Subcutaneous adipose tissue (tissue), 4 donors: ENCODE measurements around the gene CXCL5. TPM values are rescaled to one million over a fixed set of nuclear protein-coding genes. Genes with fewer than 3 reads are reported as not detected.

Experiments
- total RNA-seq, 4 donors: library from RNA; depleted of rRNA; stranded (reverse); fragments of >200 nt; gene quantifications; one replicate each; pipeline ENCODE4 v1.1.0, GENCODE V29; 2016
- TF ChIP-seq, protein P1 (sequence below): fragments of 450-650 bp; IDR thresholded peaks from one replicate; pipeline ENCODE4 v1.5.1; 2016; ENCODE audit warnings: low read depth, mild to moderate bottlenecking, control low read depth, antibody characterized with exemption, moderate library complexity

Gene CXCL5
- total RNA-seq, 4 donors from 2014 or later: 1.4 TPM; not detected in 3

DNA sequence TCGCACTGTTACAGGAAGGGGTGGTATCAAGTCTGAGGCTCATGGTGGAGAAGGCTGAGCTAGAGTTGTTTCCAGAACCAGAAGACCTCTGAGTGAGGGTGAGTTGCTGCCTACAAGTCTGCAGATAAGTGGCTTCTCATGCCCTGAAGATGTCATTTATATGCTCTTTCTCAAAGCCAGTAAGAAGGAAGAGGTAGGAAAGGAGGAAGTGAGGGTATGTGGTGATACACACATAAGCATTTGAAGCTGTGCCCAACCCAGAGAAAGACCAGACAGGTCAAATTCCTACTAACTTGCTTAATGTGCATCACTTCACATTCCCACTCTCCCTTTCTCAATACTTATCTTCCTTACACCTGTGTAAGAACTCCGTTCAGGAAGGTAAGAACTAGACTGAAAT, 10.4 kb downstream of the CXCL5 start, which contains the start of gene PPBP:
Gene PPBP (minus strand): TSS at position 130 of the 400 bp plus-strand sequence. CDS start 87 bp downstream, at position 43.
- TF ChIP-seq, protein P1, sequence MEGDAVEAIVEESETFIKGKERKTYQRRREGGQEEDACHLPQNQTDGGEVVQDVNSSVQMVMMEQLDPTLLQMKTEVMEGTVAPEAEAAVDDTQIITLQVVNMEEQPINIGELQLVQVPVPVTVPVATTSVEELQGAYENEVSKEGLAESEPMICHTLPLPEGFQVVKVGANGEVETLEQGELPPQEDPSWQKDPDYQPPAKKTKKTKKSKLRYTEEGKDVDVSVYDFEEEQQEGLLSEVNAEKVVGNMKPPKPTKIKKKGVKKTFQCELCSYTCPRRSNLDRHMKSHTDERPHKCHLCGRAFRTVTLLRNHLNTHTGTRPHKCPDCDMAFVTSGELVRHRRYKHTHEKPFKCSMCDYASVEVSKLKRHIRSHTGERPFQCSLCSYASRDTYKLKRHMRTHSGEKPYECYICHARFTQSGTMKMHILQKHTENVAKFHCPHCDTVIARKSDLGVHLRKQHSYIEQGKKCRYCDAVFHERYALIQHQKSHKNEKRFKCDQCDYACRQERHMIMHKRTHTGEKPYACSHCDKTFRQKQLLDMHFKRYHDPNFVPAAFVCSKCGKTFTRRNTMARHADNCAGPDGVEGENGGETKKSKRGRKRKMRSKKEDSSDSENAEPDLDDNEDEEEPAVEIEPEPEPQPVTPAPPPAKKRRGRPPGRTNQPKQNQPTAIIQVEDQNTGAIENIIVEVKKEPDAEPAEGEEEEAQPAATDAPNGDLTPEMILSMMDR: no peak

DNA sequence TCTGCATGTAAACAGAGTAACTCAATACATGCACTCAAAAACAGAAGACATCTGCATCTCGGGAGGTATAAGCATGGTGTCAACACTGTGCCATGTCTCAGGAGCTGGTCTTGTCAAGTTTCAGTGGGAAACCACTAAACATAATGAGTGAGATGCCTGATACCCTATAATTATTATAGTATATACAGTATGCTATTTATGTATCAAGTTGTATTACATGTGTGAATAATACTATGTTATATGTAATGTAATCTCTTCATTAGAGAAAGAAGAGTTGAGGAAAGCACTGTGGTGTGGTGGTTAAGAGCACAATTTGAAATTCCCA, 13.0 kb downstream of the CXCL5 start:
- TF ChIP-seq, protein P1: no peak

DNA sequence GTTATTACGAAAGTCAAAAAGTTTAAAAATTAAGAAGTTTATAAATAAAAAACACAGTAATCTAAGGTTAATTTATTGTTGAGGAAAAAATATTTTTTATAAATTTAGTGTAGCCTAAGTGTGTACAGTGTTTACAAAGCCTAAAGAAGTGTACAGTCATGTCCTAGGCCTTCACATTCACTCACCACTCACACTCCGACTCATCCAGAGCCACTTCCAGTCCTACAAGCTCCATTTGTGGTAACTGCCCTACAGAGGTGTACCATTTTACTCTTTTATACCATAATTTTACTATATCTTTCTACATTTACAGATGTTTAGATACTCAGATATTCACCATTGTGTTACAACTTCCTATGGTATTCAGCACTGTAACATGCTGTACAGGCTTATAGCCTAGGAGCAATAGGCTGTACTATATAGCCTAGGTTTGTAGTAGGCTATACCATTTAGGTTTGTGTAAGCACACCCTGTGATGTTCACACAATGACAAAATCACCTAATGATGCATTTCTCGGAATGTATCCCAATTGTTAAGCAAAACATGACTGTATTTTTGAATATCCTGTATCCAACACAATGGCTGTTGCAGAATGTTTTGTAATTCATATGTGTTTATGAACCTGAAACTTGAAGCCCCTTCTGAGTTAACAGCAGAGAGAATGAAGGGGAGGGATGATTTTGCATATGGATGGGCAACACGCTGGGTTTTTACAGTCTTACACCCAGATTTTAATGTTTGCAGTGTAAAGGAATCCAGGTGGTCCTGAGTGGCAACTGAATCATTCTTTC, 13.5 kb downstream of the CXCL5 start:
- TF ChIP-seq, protein P1: no peak

DNA sequence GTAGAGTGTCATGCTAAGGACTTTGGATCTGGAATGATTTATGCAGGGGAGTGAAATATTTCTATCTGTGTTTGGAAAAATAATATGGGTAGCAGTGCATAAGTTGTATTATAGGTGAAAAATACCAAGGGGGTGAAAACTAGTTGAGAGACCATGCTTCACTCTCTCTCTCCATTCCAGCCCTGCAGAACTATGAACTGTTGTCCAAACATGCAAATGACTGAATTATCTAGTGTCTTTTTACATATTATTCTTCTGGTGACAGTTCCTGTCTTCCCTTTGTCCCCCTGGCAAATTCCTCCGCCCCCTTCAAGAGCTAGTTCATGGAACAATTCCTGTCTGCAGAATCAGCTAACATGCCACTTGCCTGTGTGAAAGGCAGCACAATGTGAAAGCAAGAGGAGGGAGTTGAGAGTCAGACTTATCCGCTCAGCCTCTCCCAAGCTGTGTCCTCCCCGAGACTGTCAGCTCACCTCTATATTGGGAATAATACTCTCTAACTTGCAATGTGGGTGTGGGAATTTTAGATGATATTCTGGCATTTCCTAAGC, 19.0 kb downstream of the CXCL5 start:
- TF ChIP-seq, protein P1: no peak

DNA sequence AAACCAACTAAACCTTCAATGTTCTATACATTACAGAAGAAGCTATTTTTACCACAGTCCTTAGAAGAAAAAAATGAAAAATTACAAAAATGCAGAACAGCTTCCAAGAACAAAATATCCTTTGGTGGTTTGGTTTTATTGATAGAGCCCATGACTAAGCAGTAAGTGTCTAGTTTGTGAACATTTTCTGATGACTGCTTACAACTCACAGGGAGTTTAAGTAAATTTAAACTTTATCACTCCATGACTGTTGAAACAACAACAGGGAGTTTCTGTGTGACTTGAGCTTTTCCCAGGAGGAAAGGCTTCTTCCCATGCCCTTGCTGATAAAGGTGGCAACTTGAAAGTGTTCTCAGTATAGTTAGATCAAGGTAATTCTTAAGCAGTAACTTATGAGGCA, 19.6 kb downstream of the CXCL5 start:
- TF ChIP-seq, protein P1: no peak

DNA sequence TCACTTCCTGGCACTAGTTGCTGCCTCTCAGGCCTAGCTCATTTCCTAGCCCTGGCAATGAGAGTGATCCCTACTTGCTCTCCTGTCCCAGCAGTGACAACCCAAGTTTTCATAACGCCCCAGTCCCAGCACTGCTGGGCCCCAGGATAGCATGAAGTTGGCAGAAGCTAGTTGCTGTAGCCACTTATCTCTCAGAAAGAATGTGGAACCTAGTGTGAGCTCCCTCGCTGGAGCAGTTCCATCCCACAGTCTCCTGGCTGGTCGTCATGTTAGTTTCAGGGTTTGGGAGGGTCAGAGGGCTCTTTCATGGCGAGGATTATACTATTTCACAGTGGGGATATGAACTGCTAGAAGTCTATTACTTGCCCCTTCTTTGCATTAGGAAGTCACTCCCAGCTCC, 21.8 kb downstream of the CXCL5 start:
- TF ChIP-seq, protein P1: no peak

DNA sequence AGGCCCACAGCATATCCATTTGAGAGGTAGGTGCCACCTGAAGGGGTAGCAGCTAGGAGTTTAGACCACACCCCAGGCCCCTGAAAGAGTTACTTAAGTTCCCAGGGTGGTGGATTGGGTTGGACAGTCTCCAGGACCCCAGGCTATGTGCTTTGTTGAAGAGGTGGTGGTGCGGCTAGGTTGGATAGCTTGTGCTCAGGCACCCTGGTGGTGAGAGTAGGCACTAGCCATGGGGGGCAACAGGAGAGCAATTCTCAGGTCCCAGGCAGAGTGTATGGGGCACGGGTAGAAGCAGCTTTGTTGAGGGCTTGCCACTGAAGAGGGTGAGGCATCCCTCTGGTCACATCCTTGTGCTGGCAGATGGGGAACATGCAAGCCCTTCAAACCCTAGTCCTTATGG, 22.3 kb downstream of the CXCL5 start:
- TF ChIP-seq, protein P1: no peak
